GM12873 (cell line): Measurements from ENCODE around the gene CERS3.

Source experiments
- CTCF ChIP-seq: IDR thresholded peaks from 2 replicates; pipeline ENCODE4 v1.5.1; 2012; ENCODE audit warnings: low read depth, mild to moderate bottlenecking, moderate library complexity, low read length, control low read depth; ENCODE audit not compliant: insufficient read depth; ENCODE audit errors: missing control alignments

The CERS3 gene

GRCh38 chr15:100439514-100439913 lies 89.2 kb downstream of the CERS3 start:
- TF ChIP-seq CTCF = no peak

GRCh38 chr15:100438570-100438969 lies 90.2 kb downstream of the CERS3 start:
- TF ChIP-seq CTCF = no peak

GRCh38 chr15:100437261-100437660 lies 91.5 kb downstream of the CERS3 start:
- no peak for TF ChIP-seq CTCF

GRCh38 chr15:100434561-100434960 lies 94.2 kb downstream of the CERS3 start:
- TF ChIP-seq CTCF = no peak

GRCh38 chr15:100434038-100434437 lies 94.7 kb downstream of the CERS3 start:
- no peak for TF ChIP-seq CTCF

GRCh38 chr15:100433304-100433703 lies 95.4 kb downstream of the CERS3 start:
- no peak for TF ChIP-seq CTCF

- no peak for TF ChIP-seq CTCF
Measured at GRCh38 chr15:100430411-100430810, 98.3 kb downstream of the CERS3 start.
